ENCODE data around the gene PARD3B.

PARD3B gene

GRCh38 chr2:205403244-205403825 lies 858.1 kb downstream of the PARD3B start:
- DNase-seq (ENCODE audit: low read depth in 2 of 2) = no peak

GRCh38 chr2:205405194-205405593 lies 859.9 kb downstream of the PARD3B start:
- no peak for DNase-seq (ENCODE audit: low read depth in 2 of 2)

GRCh38 chr2:205405752-205406151 lies 860.5 kb downstream of the PARD3B start:
- no peak for DNase-seq (ENCODE audit: low read depth in 2 of 2)

- DNase-seq (ENCODE audit: low read depth in 2 of 2) = no peak
These were observed 862.7 kb downstream of the PARD3B start for GRCh38 chr2:205407984-205408383.

GRCh38 chr2:205408696-205409095 lies 863.4 kb downstream of the PARD3B start:
- DNase-seq (ENCODE audit: low read depth in 2 of 2) = no peak

- no peak for DNase-seq (ENCODE audit: low read depth in 2 of 2)
These were observed 864.1 kb downstream of the PARD3B start for GRCh38 chr2:205409411-205409810.

GRCh38 chr2:205411558-205411957 lies 866.3 kb downstream of the PARD3B start:
- no peak for DNase-seq (ENCODE audit: low read depth in 2 of 2)

- no peak for DNase-seq (ENCODE audit: low read depth in 2 of 2)
These were observed 879.1 kb downstream of the PARD3B start for GRCh38 chr2:205424326-205424725.

GRCh38 chr2:205425102-205425501 lies 879.8 kb downstream of the PARD3B start:
- DNase-seq (ENCODE audit: low read depth in 2 of 2) = no peak

- DNase-seq (ENCODE audit: low read depth in 2 of 2) = no peak
These were observed 881.8 kb downstream of the PARD3B start for GRCh38 chr2:205427112-205427511.

GRCh38 chr2:205428811-205429210 lies 883.5 kb downstream of the PARD3B start:
- no peak for DNase-seq (ENCODE audit: low read depth in 2 of 2)

- DNase-seq (ENCODE audit: low read depth in 2 of 2) = no peak
These were observed 890.7 kb downstream of the PARD3B start for GRCh38 chr2:205435970-205436369.

GRCh38 chr2:205438241-205438640 lies 893.0 kb downstream of the PARD3B start:
- no peak for DNase-seq (ENCODE audit: low read depth in 2 of 2)

GRCh38 chr2:205439621-205440020 lies 894.3 kb downstream of the PARD3B start:
- DNase-seq (ENCODE audit: low read depth in 2 of 2) = no peak

- no peak for DNase-seq (ENCODE audit: low read depth in 2 of 2)
These were observed 896.2 kb downstream of the PARD3B start for GRCh38 chr2:205441524-205441923.

- no peak for DNase-seq (ENCODE audit: low read depth in 2 of 2)
These were observed 902.9 kb downstream of the PARD3B start for GRCh38 chr2:205448189-205448588.

GRCh38 chr2:205451901-205452512 lies 906.7 kb downstream of the PARD3B start:
- DNase-seq (ENCODE audit: low read depth in 2 of 2) = no peak

GRCh38 chr2:205453202-205453601 lies 907.9 kb downstream of the PARD3B start:
- no peak for DNase-seq (ENCODE audit: low read depth in 2 of 2)

GRCh38 chr2:205456682-205457081 lies 911.4 kb downstream of the PARD3B start:
- DNase-seq (ENCODE audit: low read depth in 2 of 2) = no peak

- no peak for DNase-seq (ENCODE audit: low read depth in 2 of 2)
These were observed 914.9 kb downstream of the PARD3B start for GRCh38 chr2:205460217-205460616.

GRCh38 chr2:205461169-205461568 lies 915.9 kb downstream of the PARD3B start:
- DNase-seq (ENCODE audit: low read depth in 2 of 2) = no peak

- no peak for DNase-seq (ENCODE audit: low read depth in 2 of 2)
These were observed 916.7 kb downstream of the PARD3B start for GRCh38 chr2:205461678-205462665.

All from stimulated activated CD4-positive, alpha-beta T cell treated with anti-CD3 and anti-CD28 coated beads, Interleukin-12 subunit alpha, Interleukin-12 subunit beta, amount 100 ng/mL, for 24 hours (primary cell).